HG03432 (cell line): ENCODE data around the gene MRPS5.

Source experiments
- ATAC-seq: cut with Tn5 transposase; IDR thresholded peaks from one replicate; pipeline ENCODE4 v1.9.1; 2021; ENCODE audit warnings: mild to moderate bottlenecking, moderate library complexity; ENCODE audit not compliant: unreplicated experiment

The MRPS5 gene

GRCh38 chr2:95091885-95092555 lies 29.6 kb downstream of the MRPS5 start:
- no peak for ATAC-seq

DNA sequence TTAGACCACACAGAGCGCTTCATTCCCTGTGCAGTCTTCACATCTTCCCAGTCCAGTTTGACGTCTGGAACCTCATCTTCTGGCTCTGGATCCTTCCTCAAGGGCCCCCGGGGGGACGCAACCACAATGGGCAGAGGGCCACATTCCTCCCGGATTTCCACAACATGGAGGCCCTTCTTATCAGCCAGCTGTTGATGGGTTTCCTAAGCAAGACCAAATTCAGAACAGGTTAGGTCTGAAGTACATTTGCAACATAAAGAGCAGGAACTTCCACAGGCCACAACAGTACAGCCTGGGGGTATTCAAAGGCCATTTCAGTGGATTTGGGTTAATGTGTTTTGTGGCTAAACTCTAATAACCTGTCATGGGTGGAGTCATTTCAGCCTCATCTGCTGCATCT lies 34.2 kb downstream of the MRPS5 start:
- no peak for ATAC-seq

GRCh38 chr2:95086017-95086416 lies 35.6 kb downstream of the MRPS5 start:
- no peak for ATAC-seq

GRCh38 chr2:95082477-95082876 lies 39.1 kb downstream of the MRPS5 start:
- ATAC-seq = no peak

GRCh38 chr2:95079199-95079683 lies 42.4 kb downstream of the MRPS5 start:
- ATAC-seq = no peak

DNA sequence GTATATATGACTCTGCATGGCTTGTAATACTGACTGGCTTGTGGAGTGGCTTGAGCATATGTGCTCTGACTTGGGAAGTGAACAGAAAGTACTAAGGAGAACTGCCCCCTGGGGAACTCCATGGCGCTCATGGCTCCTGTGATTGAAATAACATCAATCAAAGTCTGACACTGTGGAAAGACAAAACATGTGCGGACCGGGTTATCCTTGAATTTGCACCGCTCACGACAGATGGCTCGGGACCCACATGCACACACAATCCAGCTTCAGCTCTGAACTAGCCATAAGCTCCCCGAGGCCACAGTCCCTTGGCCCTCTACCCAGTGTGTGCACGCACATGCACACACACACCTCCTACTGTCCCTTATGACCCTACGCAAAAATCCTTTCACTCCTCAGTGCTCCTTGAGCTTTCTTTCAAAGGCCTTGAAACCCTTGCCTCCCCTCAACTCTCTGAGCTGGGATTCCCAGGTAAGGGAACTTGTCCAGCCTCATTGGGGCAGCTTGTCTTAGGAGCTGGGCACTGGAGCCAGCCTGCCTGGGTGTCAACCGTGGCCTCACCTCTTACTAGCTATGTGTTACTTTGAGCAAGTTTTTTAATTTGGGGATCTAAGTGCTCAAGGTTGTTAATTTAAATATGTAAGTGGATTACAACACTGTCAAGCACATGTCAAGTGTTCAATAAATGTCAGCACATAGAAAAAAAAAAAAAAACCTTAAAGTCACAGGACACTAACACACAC lies 43.6 kb downstream of the MRPS5 start:
- no peak for ATAC-seq

- ATAC-seq = no peak
These were observed 44.1 kb downstream of the MRPS5 start for GRCh38 chr2:95077530-95077825.

DNA sequence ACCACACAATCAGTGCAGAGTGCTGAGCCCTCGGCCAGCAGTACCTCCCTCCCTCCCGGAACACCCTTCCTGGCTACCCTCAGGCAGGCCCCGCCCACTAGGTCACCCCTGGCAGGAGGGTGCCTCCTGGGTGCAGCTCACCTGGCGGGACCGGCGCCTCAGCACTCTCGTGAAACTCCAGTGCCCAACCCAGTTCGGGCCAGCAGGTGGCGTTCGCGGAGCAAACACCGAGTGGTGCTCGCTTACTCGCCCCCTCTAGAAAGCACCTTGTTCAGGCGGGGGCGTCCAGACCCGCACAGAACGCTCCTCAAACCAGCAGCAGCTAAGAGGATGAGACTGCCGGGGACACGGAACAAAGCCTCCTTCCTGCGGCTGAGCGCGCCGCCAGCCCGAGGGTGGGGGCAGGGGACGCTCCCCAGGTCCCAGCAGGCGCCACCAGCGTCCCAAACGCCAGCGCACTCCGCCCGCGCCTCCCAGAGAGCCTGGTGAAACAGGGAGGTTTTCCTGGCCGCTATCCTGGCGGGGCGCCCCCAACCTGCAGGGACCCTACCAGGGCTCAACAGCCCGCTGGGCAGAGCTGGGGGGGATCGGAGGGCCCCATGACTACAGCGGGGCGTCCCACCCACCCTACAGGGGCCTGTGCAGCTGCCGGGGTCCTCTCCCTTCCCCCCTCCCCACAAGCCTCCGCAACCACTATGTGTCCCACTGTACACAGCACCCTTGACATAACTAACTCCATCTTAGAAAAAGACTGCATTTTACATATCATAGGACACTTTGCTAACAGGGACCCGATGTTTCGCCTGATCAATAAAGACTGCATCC lies 44.7 kb downstream of the MRPS5 start:
- ATAC-seq = peak; percentile 81

- no peak for ATAC-seq
These were observed 46.0 kb downstream of the MRPS5 start for GRCh38 chr2:95075440-95076132.

DNA sequence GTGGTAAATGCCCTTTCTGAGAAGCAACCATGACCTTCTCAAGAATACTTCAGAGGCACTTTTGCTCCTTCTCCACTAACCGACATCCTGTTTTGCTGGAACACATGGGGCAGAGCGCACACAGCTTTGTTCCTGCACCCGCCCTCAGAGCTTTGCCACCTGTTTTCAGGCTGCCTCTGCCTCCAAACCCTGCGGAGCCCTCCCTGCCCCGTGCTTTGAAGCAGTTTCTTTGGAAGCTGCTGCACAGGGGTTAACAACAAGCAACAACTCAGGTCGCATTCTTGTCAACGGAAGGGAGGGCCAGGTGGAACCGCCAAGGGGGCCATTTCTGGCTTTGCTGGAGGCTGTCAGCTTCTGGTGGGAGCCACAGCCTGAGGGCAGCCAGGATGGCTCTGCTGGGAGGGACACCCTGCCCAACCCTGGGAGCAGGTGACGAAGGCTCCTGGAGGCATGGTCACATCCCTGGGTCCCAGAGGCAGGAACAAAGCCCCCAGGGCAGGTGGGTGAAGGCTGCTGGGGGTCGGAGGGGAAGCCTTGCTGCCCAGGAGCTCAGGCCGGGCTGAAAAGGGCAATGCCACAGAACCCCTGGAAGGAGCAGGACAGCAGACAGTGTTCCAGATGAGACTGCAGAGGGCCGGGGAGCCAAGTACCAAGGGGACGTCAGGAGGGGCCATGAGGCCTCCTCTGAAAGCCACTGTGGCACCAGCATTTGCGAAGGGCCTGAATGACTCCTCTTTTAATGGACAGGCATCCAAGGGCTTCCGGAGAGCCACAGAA lies 46.8 kb downstream of the MRPS5 start:
- peak; percentile 44 for ATAC-seq

DNA sequence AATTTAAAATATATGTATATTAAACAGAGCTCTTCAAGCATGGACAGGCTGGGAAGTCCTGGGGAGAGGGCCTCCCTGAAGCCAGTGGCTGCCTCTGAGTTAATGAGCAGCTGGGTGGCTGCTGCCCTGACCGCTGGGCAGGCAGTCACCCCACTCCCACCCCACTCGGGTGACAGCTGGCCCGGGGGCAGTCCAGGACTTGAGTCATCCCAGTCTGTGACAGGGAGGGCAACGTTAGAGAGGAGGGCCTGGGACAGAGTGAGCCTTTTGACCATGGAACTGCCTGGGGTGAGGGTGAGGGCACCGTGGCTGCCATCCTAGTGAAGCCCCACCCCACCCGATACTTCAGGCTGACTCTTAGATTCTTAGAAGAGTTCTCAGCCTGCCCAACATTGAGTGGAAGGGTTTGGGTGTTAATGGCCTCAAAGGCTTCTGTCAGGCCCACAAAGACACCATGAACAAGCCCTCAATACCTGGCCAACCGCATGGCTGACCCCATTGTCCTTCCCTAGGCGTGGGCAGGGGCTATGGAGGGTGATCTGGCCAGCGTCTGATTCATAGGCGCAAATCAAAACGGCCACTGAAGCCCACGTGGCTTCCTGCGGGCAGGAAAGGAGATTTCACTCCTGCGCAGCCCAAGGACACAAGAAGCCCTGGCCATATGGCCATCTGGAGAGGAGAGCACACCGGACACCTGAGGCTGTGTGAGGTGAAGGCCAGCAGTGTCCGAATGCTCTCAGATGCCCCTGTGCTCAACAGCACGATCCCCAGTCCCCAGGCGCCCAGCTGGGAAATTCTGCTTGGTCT lies 47.5 kb downstream of the MRPS5 start:
- no peak for ATAC-seq

GRCh38 chr2:95072424-95072823 lies 49.2 kb downstream of the MRPS5 start:
- no peak for ATAC-seq

DNA sequence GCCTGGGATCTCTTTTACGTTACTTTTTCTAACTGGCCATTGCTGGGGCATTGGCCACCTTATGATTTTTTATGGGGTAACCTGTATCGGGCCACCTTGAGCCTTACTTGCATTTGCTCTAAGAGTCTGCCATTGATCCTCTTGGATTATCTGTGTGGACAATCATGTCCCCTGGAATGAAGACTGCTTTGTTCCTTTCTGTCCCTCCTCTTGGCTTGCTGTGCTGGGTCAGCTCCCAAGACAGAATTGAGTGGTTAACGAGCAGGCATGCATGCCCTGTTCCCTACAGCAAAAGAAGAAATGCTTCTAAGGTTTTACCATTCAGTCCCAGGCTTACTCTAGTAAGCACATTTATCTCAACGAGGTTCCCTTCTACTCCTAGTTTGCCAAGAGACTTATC lies 49.8 kb downstream of the MRPS5 start:
- no peak for ATAC-seq

- ATAC-seq = no peak
These were observed 52.1 kb downstream of the MRPS5 start for GRCh38 chr2:95069465-95069864.

- ATAC-seq = no peak
These were observed 53.4 kb downstream of the MRPS5 start for GRCh38 chr2:95068256-95068655.

DNA sequence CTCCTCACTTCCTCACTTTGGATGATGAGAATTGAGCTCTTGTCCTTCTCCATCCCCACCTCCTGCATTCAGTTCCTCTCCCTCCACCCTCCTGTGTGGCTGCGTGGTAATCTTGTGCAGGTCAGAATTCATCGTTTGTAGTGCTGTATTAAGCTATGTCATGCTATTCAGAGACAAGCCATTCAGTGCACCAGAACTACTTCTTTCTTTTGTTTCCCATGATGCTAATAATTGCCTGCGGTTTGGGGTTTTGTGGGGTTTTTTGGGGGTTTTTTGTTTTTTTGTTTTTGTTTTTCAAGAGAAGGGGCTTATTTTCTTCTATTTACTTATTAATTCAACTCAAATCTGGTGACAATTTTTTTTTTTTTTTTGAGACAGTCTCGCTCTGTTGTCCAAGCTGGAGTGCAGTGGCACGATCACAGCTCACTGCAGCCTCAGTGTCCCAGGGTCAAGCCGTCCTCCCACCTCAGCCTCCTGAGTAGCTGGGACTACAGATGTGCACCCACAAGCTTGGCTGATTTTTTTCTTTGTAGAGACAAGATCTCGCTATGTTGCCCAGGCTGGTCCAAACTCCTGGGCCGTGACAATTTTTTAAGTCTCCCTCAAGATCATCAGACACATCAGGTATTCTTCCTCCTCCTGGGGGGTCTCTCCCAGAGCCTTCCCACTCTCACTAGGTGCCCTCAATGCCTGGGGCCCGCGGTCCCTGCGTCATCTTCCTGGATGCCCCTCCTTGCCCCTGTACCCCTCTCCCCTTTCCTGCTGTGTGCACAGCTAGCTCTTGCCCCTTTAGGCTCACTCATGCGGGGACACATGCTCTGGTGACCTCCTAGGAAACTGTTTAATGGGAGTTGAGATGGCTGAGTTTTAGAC lies 58.3 kb downstream of the MRPS5 start:
- peak; percentile 86 for ATAC-seq

DNA sequence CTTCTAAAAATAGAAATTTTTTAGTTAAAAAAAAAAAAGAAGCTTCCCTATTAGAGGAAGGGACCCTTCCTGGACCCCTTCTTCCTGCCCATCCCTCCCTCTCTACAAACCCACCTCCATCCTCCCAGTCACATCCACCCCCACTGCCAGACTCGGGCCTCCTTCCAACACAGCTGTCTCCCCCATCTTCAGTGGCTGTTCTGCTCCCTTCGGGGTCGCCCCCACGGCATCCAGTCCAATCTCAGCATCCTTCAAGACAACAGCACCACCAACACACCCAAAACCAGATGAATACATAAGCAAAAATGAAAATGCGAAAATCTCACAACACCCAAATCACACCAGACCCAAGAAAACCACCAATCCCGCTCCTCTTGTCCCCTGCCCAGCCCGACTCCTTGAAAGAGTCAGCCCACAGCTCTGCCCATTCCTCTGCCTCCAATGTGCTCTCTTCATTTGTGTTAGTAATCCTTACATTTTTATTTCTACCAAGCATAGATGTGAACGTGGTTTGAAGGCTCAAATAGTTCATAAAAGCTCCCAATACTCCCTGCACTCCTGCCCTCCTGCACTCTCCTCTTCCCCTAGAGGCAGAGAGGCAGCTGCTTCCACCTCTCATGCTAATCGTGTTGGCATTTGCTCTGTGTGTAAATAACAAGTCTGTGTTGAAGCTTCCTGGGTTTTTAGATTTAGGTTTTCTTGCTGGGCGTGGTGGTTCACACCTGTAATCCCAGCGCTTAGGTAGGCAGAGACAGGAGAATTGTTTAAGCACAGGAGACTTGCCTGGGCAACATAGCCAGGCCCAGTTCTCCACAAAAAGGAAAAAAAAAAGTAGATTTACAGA lies 59.1 kb downstream of the MRPS5 start:
- peak; percentile 34 for ATAC-seq
